Measurements from ENCODE around the gene PTPN21.

DNA sequence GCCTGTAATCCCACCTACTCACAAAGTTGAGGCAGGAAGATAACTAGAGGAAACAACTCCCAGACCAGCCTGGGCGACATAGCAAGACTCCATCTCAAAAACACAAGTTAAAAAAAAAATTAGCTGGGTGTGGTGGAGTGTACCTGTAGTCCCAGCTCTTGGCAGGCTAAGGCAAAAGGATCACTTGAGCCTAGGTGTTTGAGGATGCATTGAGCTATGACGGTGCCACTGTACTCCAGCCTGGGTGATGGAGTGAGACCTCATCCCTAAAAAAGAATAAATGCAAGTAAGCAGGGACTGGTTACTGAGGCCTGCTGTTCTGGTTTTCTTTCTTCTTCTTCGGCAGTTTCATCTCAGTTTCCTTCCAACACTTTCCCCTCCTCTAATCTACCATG lies 7.4 kb downstream of the PTPN21 start:
- no peak for TF ChIP-seq CTCF (IDR thresholded peaks at IDR 0.05; ENCODE audit: insufficient read depth, low read depth, low read length)
- no peak for TF ChIP-seq EZH2 (IDR thresholded peaks at IDR 0.05; ENCODE audit: insufficient read depth, low read length)
